ENCODE measurements around the gene TMIGD1. TPM values are rescaled to one million over a fixed set of nuclear protein-coding genes. Genes with fewer than 3 reads are reported as not detected.

TMIGD1 gene
- total and polyA plus RNA-seq, 2 of the 13 experiments (the other 11 are each of a cell fraction or from before 2014, with no cell fraction given): not detected

DNA sequence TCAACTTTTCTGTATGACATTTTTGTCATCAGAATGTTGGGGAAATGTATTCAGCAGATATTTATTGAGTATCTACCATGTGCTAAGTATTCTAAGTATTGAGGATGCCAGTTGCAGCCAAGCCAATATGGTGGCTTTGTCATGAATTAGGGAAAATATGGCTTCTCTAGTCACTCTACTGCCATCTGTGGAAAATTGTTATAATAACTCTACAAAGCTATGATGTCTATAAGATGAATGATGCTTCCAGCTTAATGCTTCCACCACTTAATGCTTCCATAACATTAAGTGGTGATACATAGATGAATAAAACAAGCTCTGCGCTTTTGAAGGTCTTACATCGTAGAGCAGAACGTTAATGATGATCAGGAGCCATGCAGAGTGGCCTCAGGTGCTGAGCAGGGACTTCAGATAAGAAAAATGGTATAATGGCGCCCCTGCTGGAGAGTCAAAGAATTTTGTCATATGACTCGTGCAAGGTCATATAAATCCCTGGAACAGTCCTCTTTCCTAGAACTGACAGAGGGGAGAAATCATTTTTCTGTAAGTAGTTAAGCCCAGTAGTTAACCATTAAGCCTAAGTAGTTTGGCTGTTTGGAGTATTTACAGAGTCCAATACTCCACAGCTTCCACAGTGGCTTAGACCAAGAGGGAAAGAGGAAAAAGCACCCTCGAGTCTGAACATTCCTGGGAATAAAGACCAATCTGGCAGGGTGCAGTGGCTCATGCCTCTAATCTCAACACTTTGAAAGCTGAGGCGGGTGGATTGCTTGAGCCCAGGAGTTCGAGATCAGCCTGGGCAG, 2.7 kb upstream of the TMIGD1 start (continued):
- TF ChIP-seq, protein P1, sequence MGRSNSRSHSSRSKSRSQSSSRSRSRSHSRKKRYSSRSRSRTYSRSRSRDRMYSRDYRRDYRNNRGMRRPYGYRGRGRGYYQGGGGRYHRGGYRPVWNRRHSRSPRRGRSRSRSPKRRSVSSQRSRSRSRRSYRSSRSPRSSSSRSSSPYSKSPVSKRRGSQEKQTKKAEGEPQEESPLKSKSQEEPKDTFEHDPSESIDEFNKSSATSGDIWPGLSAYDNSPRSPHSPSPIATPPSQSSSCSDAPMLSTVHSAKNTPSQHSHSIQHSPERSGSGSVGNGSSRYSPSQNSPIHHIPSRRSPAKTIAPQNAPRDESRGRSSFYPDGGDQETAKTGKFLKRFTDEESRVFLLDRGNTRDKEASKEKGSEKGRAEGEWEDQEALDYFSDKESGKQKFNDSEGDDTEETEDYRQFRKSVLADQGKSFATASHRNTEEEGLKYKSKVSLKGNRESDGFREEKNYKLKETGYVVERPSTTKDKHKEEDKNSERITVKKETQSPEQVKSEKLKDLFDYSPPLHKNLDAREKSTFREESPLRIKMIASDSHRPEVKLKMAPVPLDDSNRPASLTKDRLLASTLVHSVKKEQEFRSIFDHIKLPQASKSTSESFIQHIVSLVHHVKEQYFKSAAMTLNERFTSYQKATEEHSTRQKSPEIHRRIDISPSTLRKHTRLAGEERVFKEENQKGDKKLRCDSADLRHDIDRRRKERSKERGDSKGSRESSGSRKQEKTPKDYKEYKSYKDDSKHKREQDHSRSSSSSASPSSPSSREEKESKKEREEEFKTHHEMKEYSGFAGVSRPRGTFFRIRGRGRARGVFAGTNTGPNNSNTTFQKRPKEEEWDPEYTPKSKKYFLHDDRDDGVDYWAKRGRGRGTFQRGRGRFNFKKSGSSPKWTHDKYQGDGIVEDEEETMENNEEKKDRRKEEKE (IDR thresholded peaks at IDR 0.05): no peak
- TF ChIP-seq, protein P2, sequence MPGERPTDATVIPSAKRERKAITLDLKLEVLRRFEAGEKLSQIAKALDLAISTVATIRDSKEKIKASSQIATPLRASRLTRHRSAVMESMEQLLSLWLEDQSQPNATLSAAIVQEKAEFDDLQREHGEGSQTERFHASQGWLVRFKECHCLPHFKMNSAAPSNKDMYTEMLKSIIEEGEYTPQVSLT (CRISPR knock-in tag; IDR thresholded peaks at IDR 0.05; ENCODE audit: borderline replicate concordance, low read depth): no peak
- 0 out of 2 replicates have a peak, but pooled peaks have one; percentile 78 for TF ChIP-seq ZNF766 (CRISPR knock-in tag; IDR thresholded peaks at IDR 0.05; ENCODE audit: borderline replicate concordance)
- peak; percentile 39; the same call in 1 of the 2 replicates for TF ChIP-seq RFXANK (CRISPR knock-in tag; IDR thresholded peaks at IDR 0.05)
- no peak for TF ChIP-seq ZNF431 (CRISPR knock-in tag; IDR thresholded peaks at IDR 0.05; ENCODE audit: borderline replicate concordance, low read depth)
- no peak for TF ChIP-seq SNAPC2 (CRISPR knock-in tag; IDR thresholded peaks at IDR 0.05)
- TF ChIP-seq TCF7 (IDR thresholded peaks at IDR 0.05; ENCODE audit: low read depth): peak; percentile 10; the same call in 1 of the 2 replicates
- TF ChIP-seq, protein P3, sequence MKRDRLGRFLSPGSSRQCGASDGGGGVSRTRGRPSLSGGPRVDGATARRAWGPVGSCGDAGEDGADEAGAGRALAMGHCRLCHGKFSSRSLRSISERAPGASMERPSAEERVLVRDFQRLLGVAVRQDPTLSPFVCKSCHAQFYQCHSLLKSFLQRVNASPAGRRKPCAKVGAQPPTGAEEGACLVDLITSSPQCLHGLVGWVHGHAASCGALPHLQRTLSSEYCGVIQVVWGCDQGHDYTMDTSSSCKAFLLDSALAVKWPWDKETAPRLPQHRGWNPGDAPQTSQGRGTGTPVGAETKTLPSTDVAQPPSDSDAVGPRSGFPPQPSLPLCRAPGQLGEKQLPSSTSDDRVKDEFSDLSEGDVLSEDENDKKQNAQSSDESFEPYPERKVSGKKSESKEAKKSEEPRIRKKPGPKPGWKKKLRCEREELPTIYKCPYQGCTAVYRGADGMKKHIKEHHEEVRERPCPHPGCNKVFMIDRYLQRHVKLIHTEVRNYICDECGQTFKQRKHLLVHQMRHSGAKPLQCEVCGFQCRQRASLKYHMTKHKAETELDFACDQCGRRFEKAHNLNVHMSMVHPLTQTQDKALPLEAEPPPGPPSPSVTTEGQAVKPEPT (CRISPR knock-in tag; IDR thresholded peaks at IDR 0.05; ENCODE audit: low read depth): no peak
- no peak for TF ChIP-seq IKZF4 (CRISPR knock-in tag; IDR thresholded peaks at IDR 0.05; ENCODE audit: borderline replicate concordance, low read depth, not compliant biosample characterization)
- TF ChIP-seq ZNF564 (CRISPR knock-in tag; IDR thresholded peaks at IDR 0.05): no peak; the same call in 1 of the 2 replicates
- TF ChIP-seq HMG20A (CRISPR knock-in tag; IDR thresholded peaks at IDR 0.05; ENCODE audit: borderline replicate concordance): peak; percentile 70; the same call in 1 of the 2 replicates
- TF ChIP-seq, protein P4, sequence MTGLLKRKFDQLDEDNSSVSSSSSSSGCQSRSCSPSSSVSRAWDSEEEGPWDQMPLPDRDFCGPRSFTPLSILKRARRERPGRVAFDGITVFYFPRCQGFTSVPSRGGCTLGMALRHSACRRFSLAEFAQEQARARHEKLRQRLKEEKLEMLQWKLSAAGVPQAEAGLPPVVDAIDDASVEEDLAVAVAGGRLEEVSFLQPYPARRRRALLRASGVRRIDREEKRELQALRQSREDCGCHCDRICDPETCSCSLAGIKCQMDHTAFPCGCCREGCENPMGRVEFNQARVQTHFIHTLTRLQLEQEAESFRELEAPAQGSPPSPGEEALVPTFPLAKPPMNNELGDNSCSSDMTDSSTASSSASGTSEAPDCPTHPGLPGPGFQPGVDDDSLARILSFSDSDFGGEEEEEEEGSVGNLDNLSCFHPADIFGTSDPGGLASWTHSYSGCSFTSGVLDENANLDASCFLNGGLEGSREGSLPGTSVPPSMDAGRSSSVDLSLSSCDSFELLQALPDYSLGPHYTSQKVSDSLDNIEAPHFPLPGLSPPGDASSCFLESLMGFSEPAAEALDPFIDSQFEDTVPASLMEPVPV (CRISPR knock-in tag; IDR thresholded peaks at IDR 0.05): no peak
- no peak for TF ChIP-seq ASH2L (IDR thresholded peaks at IDR 0.05; ENCODE audit: insufficient read length, low read depth, low read length)
- TF ChIP-seq, protein P5, sequence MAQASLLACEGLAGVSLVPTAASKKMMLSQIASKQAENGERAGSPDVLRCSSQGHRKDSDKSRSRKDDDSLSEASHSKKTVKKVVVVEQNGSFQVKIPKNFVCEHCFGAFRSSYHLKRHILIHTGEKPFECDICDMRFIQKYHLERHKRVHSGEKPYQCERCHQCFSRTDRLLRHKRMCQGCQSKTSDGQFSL (CRISPR knock-in tag; IDR thresholded peaks at IDR 0.05): no peak
- no peak for TF ChIP-seq PTBP1 (IDR thresholded peaks at IDR 0.05; ENCODE audit: low read depth, low read length, poor library complexity, severe bottlenecking)
- TF ChIP-seq ZFAT (CRISPR knock-in tag; conservative IDR thresholded peaks at IDR 0.05): no peak
- no peak for TF ChIP-seq SP1 (IDR thresholded peaks at IDR 0.05)
- no peak for TF ChIP-seq SP1 (CRISPR knock-in tag; IDR thresholded peaks at IDR 0.05)
- no peak for TF ChIP-seq ZNF572 (CRISPR knock-in tag; IDR thresholded peaks at IDR 0.05)
- peak; percentile 51; the same call in 1 of the 2 replicates for TF ChIP-seq DMAP1 (CRISPR knock-in tag; IDR thresholded peaks at IDR 0.05)
- TF ChIP-seq, protein P6, sequence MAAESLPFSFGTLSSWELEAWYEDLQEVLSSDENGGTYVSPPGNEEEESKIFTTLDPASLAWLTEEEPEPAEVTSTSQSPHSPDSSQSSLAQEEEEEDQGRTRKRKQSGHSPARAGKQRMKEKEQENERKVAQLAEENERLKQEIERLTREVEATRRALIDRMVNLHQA (CRISPR knock-in tag; IDR thresholded peaks at IDR 0.05): no peak
- peak; percentile 78 for TF ChIP-seq SAP130 (CRISPR knock-in tag; IDR thresholded peaks at IDR 0.05; ENCODE audit: low read depth)
- TF ChIP-seq ZNF180 (CRISPR knock-in tag; IDR thresholded peaks at IDR 0.05; ENCODE audit: borderline replicate concordance, low read depth): no peak
